HG03521 (cell line): ENCODE results near the gene POMZP3.
"Not testable (repeated sequence)": the region's sequence is repeated elsewhere in the genome, so short reads cannot be mapped to it uniquely, and the experiment has no call there.

Source experiments
- ATAC-seq: cut with Tn5 transposase; IDR thresholded peaks from one replicate; pipeline ENCODE4 v1.9.1; 2021; ENCODE audit warnings: mild to moderate bottlenecking, moderate library complexity; ENCODE audit not compliant: unreplicated experiment

Gene POMZP3

GRCh38 chr7:76591033-76591432 is 36.0 kb downstream of the POMZP3 start:
- not testable (repeated sequence) for ATAC-seq

- ATAC-seq: not testable (repeated sequence)
These were observed 38.5 kb downstream of the POMZP3 start for GRCh38 chr7:76588586-76588985.

- ATAC-seq: not testable (repeated sequence)
These were observed 40.3 kb downstream of the POMZP3 start for GRCh38 chr7:76586585-76587315.

- ATAC-seq: not testable (repeated sequence)
These were observed 43.3 kb downstream of the POMZP3 start for GRCh38 chr7:76583636-76584281.

- not testable (repeated sequence) for ATAC-seq
These were observed 44.0 kb downstream of the POMZP3 start for GRCh38 chr7:76582848-76583631.

- ATAC-seq: not testable (repeated sequence)
These were observed 51.0 kb downstream of the POMZP3 start for GRCh38 chr7:76575919-76576655.

- ATAC-seq: not testable (repeated sequence)
These were observed 51.6 kb downstream of the POMZP3 start for GRCh38 chr7:76575431-76575830.

GRCh38 chr7:76572296-76572695 is 54.8 kb downstream of the POMZP3 start:
- ATAC-seq: not testable (repeated sequence)

- ATAC-seq: not testable (repeated sequence)
These were observed 56.7 kb downstream of the POMZP3 start for GRCh38 chr7:76570324-76570775.

- not testable (repeated sequence) for ATAC-seq
These were observed 58.3 kb downstream of the POMZP3 start for GRCh38 chr7:76568742-76569141.

- ATAC-seq: not testable (repeated sequence)
These were observed 59.3 kb downstream of the POMZP3 start for GRCh38 chr7:76567753-76568152.

- ATAC-seq: not testable (repeated sequence)
These were observed 59.8 kb downstream of the POMZP3 start for GRCh38 chr7:76567311-76567710.

- not testable (repeated sequence) for ATAC-seq
These were observed 62.1 kb downstream of the POMZP3 start for GRCh38 chr7:76565001-76565400.

- not testable (repeated sequence) for ATAC-seq
These were observed 65.7 kb downstream of the POMZP3 start for GRCh38 chr7:76561342-76561741.

GRCh38 chr7:76560157-76560556 is 66.9 kb downstream of the POMZP3 start:
- not testable (repeated sequence) for ATAC-seq
